KMS-11 (cell line): ENCODE data around the gene STIM1.

Source experiments
- H2AFZ ChIP-seq: fragments of 200-600 bp; sonication (generic); 2 replicates; pipeline ENCODE4 v1.6.1; 2016; ENCODE audit warnings: antibody characterized with exemption, mixed run types, low read depth
- H3K27ac ChIP-seq: fragments of 200-600 bp; sonication (generic); 2 replicates; pipeline ENCODE4 v1.6.1; 2016; ENCODE audit warnings: mild to moderate bottlenecking, mixed run types
- H3K27me3 ChIP-seq: fragments of 200-600 bp; sonication (generic); 2 replicates; pipeline ENCODE4 v1.6.1; 2017; ENCODE audit warnings: mild to moderate bottlenecking, low read depth, mixed run types, moderate library complexity; ENCODE audit not compliant: insufficient read depth
- H3K36me3 ChIP-seq: fragments of 200-600 bp; sonication (generic); 2 replicates; pipeline ENCODE4 v1.6.1; 2017; ENCODE audit warnings: mild to moderate bottlenecking, mixed run types; ENCODE audit not compliant: insufficient read depth
- H3K4me1 ChIP-seq: fragments of 200-600 bp; sonication (generic); 2 replicates; pipeline ENCODE4 v1.6.1; 2016; ENCODE audit warnings: mild to moderate bottlenecking, low read depth, mixed run types; ENCODE audit not compliant: poor library complexity, severe bottlenecking
- H3K4me2 ChIP-seq: fragments of 200-600 bp; sonication (generic); 2 replicates; pipeline ENCODE4 v1.7.0; 2016; ENCODE audit warnings: mild to moderate bottlenecking, mixed run types
- H3K4me3 ChIP-seq: fragments of 200-600 bp; sonication (generic); IDR thresholded peaks from 2 replicates; pipeline ENCODE4 v1.6.1; 2017; ENCODE audit warnings: low read depth, low read length, mixed read lengths; ENCODE audit not compliant: insufficient read depth
- H3K79me2 ChIP-seq: fragments of 200-600 bp; sonication (generic); 2 replicates; pipeline ENCODE4 v1.6.1; 2016; ENCODE audit warnings: low read depth, mixed run types; ENCODE audit not compliant: insufficient read depth
- H3K9ac ChIP-seq: fragments of 200-600 bp; sonication (generic); 2 replicates; pipeline ENCODE4 v1.6.1; 2016; ENCODE audit warnings: mild to moderate bottlenecking, mixed run types
- H4K20me1 ChIP-seq: fragments of 200-600 bp; sonication (generic); 2 replicates; pipeline ENCODE4 v1.6.1; 2016; ENCODE audit warnings: mild to moderate bottlenecking, mixed run types; ENCODE audit not compliant: insufficient read depth
- TF ChIP-seq, protein P1 (sequence below): fragments of 200-600 bp; sonication (generic); conservative IDR thresholded peaks from 2 replicates; pipeline ENCODE4 v1.6.1; 2017; ENCODE audit warnings: low read depth, mild to moderate bottlenecking, antibody characterized with exemption, low read length, moderate library complexity, mixed read lengths

STIM1 gene

DNA sequence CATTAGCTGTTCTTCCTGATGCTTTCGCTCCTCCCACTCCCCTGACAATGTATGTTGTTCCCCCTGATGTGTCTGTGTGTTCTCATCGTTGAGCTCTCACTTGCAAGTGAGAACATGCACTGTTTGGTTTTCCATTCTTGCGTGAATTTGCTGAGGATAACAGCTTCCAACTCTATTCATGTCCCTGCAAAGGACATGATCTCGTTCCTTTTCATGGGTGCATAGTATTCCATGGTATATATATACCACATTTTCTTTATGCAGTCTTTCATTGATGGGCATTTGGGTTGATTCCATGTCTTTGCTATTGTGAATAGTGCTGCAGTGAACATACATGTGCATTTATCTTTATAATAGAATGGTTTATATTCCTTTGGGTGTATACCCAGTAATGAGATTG, 180.5 kb downstream of the STIM1 start:
- Histone ChIP-seq H3K9ac (no peak overlapping the region), H3K4me1 (peaks cover under 1% of the 10 kb centered on the region), H3K27me3 (no peaks in the 10 kb centered on the region), H3K27ac (no peak overlapping the region), H3K4me3 (no peak overlapping the region), H3K79me2 (no peaks in the 10 kb centered on the region), H3K36me3 (no peaks in the 10 kb centered on the region), H3K4me2 (no peak overlapping the region), H2AFZ (no peak overlapping the region), H4K20me1 (no peaks in the 10 kb centered on the region)
- TF ChIP-seq, protein P1, sequence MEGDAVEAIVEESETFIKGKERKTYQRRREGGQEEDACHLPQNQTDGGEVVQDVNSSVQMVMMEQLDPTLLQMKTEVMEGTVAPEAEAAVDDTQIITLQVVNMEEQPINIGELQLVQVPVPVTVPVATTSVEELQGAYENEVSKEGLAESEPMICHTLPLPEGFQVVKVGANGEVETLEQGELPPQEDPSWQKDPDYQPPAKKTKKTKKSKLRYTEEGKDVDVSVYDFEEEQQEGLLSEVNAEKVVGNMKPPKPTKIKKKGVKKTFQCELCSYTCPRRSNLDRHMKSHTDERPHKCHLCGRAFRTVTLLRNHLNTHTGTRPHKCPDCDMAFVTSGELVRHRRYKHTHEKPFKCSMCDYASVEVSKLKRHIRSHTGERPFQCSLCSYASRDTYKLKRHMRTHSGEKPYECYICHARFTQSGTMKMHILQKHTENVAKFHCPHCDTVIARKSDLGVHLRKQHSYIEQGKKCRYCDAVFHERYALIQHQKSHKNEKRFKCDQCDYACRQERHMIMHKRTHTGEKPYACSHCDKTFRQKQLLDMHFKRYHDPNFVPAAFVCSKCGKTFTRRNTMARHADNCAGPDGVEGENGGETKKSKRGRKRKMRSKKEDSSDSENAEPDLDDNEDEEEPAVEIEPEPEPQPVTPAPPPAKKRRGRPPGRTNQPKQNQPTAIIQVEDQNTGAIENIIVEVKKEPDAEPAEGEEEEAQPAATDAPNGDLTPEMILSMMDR, result no peak

GRCh38 chr11:4039011-4039410, 183.5 kb downstream of the STIM1 start:
- Histone ChIP-seq H3K4me2 (no peak overlapping the region), H3K9ac (no peak overlapping the region), H3K27me3 (no peaks in the 10 kb centered on the region), H2AFZ (no peak overlapping the region), H3K4me3 (no peak overlapping the region), H4K20me1 (no peaks in the 10 kb centered on the region), H3K36me3 (no peaks in the 10 kb centered on the region), H3K4me1 (no peaks in the 10 kb centered on the region), H3K79me2 (no peaks in the 10 kb centered on the region), H3K27ac (no peak overlapping the region)
- TF ChIP-seq, protein P1, result no peak

DNA sequence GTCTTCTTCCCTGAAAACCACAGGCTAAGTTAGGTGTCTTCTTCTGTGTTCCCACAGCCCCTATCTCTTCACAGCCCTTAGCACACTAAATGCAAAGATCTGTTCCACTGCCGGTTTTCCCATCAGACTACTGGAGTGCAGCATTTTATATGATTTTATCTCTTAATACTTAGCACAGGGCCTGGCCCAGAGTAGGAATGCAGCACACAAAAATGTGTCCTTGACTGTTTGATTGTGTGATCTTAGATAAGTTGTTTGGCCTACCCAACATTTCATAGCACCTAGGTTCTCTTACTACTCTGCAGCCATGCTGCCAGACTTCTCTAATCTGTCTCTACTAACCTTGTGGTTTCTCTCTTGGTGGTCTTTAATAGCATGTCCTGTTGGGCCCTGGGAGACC, 185.0 kb downstream of the STIM1 start:
- Histone ChIP-seq H3K36me3 (no peaks in the 10 kb centered on the region), H2AFZ (no peak overlapping the region), H4K20me1 (no peaks in the 10 kb centered on the region), H3K27me3 (no peaks in the 10 kb centered on the region), H3K4me1 (no peaks in the 10 kb centered on the region), H3K4me2 (no peak overlapping the region), H3K9ac (no peak overlapping the region), H3K4me3 (no peak overlapping the region), H3K79me2 (no peaks in the 10 kb centered on the region), H3K27ac (no peak overlapping the region)
- TF ChIP-seq, protein P1, result no peak

DNA sequence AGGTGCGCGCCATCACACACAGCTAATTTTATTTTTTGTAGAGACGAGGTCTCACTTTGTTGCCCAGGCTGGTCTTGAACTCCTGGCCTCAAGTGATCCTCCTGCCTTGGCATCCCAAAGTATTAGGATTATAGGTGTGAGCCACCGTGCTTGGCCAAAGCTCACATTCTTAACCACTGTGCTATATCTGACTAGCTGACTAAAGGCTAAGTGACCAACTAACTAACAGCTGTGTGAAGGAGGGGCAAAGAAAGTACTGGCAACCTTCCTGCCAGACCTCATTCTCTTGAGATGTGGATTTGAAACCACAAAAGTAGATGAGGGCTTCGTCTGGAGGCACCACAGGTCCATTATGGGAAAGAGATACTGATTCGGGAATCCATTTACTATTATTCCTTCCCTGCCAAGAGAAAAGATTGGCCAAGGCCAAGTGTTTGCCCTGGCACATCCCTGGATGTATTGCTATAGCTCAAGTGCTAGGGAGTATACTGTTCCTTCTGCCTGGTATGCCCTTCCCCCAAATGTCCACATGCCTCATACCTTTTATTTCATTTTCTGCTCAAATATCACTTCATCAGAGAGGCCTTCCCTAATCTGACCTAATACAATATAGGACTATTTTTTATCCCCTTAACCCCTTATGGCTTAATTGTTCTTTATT, 186.4 kb downstream of the STIM1 start:
- H3K9ac ChIP-seq, result no peak overlapping the region
- no peak overlapping the region for H2AFZ ChIP-seq
- H3K4me3 ChIP-seq, result no peak overlapping the region
- H3K36me3 ChIP-seq, result no peaks in the 10 kb centered on the region
- no peak overlapping the region for H3K4me2 ChIP-seq
- no peaks in the 10 kb centered on the region for H3K79me2 ChIP-seq
- no peak overlapping the region for H3K27ac ChIP-seq
- no peaks in the 10 kb centered on the region for H4K20me1 ChIP-seq
- H3K4me1 ChIP-seq, result no peaks in the 10 kb centered on the region
- no peaks in the 10 kb centered on the region for H3K27me3 ChIP-seq
- TF ChIP-seq, protein P1, result no peak
